ENCODE results near the gene OR3A2.
"Not testable (repeated sequence)": the region's sequence is repeated elsewhere in the genome, so short reads cannot be mapped to it uniquely, and the experiment has no call there.

The OR3A2 gene

GRCh38 chr17:3398310-3398709 is 12.2 kb upstream of the OR3A2 start, which contains the start of gene OR1E1:
OR1E1 (minus strand) TSS chr17:3398410; CDS start chr17:3398410, 0 bp downstream.
- no peaks in the 10 kb centered on the region for H3K9me3 ChIP-seq (ENCODE audit: control insufficient read depth, insufficient read depth, low read length)

GRCh38 chr17:3397801-3398200 is 11.7 kb upstream of the OR3A2 start:
- DNase-seq (ENCODE audit: low read depth, low spot score); H3K9me3 ChIP-seq (ENCODE audit: control insufficient read depth, insufficient read depth, low read length): not testable (repeated sequence)
- WGBS (ENCODE audit: insufficient coverage, insufficient read length): no CpG with 5 or more reads among the region's 7 CpGs

More at GRCh38 chr17:3398310-3398709, 12.2 kb upstream of the OR3A2 start, which contains the start of gene OR1E1:
- Histone ChIP-seq H3K36me3 (ENCODE audit: control insufficient read depth, insufficient read depth, low read length) (no peaks in the 10 kb centered on the region), H3K27ac (ENCODE audit: low read length) (no peak within 1 kb of the TSS), H3K27me3 (ENCODE audit: control insufficient read depth, insufficient read depth, low read length) (no peaks in the 10 kb centered on the region), H3K4me3 (ENCODE audit: low read length) (no peak within 1 kb of the TSS), H3K4me1 (ENCODE audit: control insufficient read depth, insufficient read depth, low read length) (no peaks in the 10 kb centered on the region)
- WGBS (ENCODE audit: insufficient coverage, insufficient read length): no CpG with 5 or more reads among the region's 1 CpG
- no peak for DNase-seq (ENCODE audit: low read depth, low spot score)

GRCh38 chr17:3389791-3390190 is 3.7 kb upstream of the OR3A2 start:
- Histone ChIP-seq H3K9me3 (ENCODE audit: control insufficient read depth, insufficient read depth, low read length) (no peaks in the 10 kb centered on the region), H3K4me1 (ENCODE audit: control insufficient read depth, insufficient read depth, low read length) (no peaks in the 10 kb centered on the region), H3K4me3 (ENCODE audit: low read length) (no peak overlapping the region), H3K27ac (ENCODE audit: low read length) (no peak overlapping the region), H3K27me3 (ENCODE audit: control insufficient read depth, insufficient read depth, low read length) (no peaks in the 10 kb centered on the region), H3K36me3 (ENCODE audit: control insufficient read depth, insufficient read depth, low read length) (no peaks in the 10 kb centered on the region; the same call in 1 of the 2 replicates)
- no CpG with 5 or more reads among the region's 4 CpGs for WGBS (ENCODE audit: insufficient coverage, insufficient read length)
- no peak for DNase-seq (ENCODE audit: low read depth, low spot score)

More at GRCh38 chr17:3397801-3398200, 11.7 kb upstream of the OR3A2 start:
- not testable (repeated sequence) for H3K27me3 ChIP-seq (ENCODE audit: control insufficient read depth, insufficient read depth, low read length); H3K36me3 ChIP-seq (ENCODE audit: control insufficient read depth, insufficient read depth, low read length); H3K4me3 ChIP-seq (ENCODE audit: low read length); H3K27ac ChIP-seq (ENCODE audit: low read length); H3K4me1 ChIP-seq (ENCODE audit: control insufficient read depth, insufficient read depth, low read length)

- no CpG with 5 or more reads among the region's 5 CpGs for WGBS (ENCODE audit: insufficient coverage, insufficient read length)
- Histone ChIP-seq H3K27me3 (ENCODE audit: control insufficient read depth, insufficient read depth, low read length) (no peaks in the 10 kb centered on the region), H3K36me3 (ENCODE audit: control insufficient read depth, insufficient read depth, low read length) (no peaks in the 10 kb centered on the region; the same call in 1 of the 2 replicates), H3K4me3 (ENCODE audit: low read length) (no peak overlapping the region), H3K4me1 (ENCODE audit: control insufficient read depth, insufficient read depth, low read length) (0 out of 2 replicates have a peak, but pooled peaks cover 1% of the 10 kb centered on the region), H3K9me3 (ENCODE audit: control insufficient read depth, insufficient read depth, low read length) (no peaks in the 10 kb centered on the region), H3K27ac (ENCODE audit: low read length) (no peak overlapping the region)
- DNase-seq (ENCODE audit: low read depth, low spot score): no peak
Measured at GRCh38 chr17:3381957-3382356, 4.2 kb downstream of the OR3A2 start.

GRCh38 chr17:3378321-3378720 is 7.8 kb downstream of the OR3A2 start:
- no peak overlapping the region for H3K27ac ChIP-seq (ENCODE audit: low read length)
- no CpG with 5 or more reads among the region's 8 CpGs for WGBS (ENCODE audit: insufficient coverage, insufficient read length)

GRCh38 chr17:3371167-3371566 is 14.9 kb downstream of the OR3A2 start:
- not testable (repeated sequence) for H3K9me3 ChIP-seq (ENCODE audit: control insufficient read depth, insufficient read depth, low read length); H3K36me3 ChIP-seq (ENCODE audit: control insufficient read depth, insufficient read depth, low read length); H3K27me3 ChIP-seq (ENCODE audit: control insufficient read depth, insufficient read depth, low read length); H3K4me3 ChIP-seq (ENCODE audit: low read length); H3K27ac ChIP-seq (ENCODE audit: low read length); H3K4me1 ChIP-seq (ENCODE audit: control insufficient read depth, insufficient read depth, low read length); DNase-seq (ENCODE audit: low read depth, low spot score)
- no CpG with 5 or more reads among the region's 31 CpGs for WGBS (ENCODE audit: insufficient coverage, insufficient read length)

More at GRCh38 chr17:3378321-3378720, 7.8 kb downstream of the OR3A2 start:
- no peaks in the 10 kb centered on the region for H3K9me3 ChIP-seq (ENCODE audit: control insufficient read depth, insufficient read depth, low read length)
- 0 out of 2 replicates have a peak, but pooled peaks cover 1% of the 10 kb centered on the region for H3K4me1 ChIP-seq (ENCODE audit: control insufficient read depth, insufficient read depth, low read length)
- DNase-seq (ENCODE audit: low read depth, low spot score): no peak
- H3K4me3 ChIP-seq (ENCODE audit: low read length): no peak overlapping the region
- H3K36me3 ChIP-seq (ENCODE audit: control insufficient read depth, insufficient read depth, low read length): no peaks in the 10 kb centered on the region
- H3K27me3 ChIP-seq (ENCODE audit: control insufficient read depth, insufficient read depth, low read length): no peaks in the 10 kb centered on the region

GRCh38 chr17:3342782-3343181 is 43.3 kb downstream of the OR3A2 start:
- H3K27ac ChIP-seq (ENCODE audit: low read length); H3K4me1 ChIP-seq (ENCODE audit: control insufficient read depth, insufficient read depth, low read length); DNase-seq (ENCODE audit: low read depth, low spot score); H3K27me3 ChIP-seq (ENCODE audit: control insufficient read depth, insufficient read depth, low read length); H3K4me3 ChIP-seq (ENCODE audit: low read length); H3K36me3 ChIP-seq (ENCODE audit: control insufficient read depth, insufficient read depth, low read length); H3K9me3 ChIP-seq (ENCODE audit: control insufficient read depth, insufficient read depth, low read length): not testable (repeated sequence)
- WGBS (ENCODE audit: insufficient coverage, insufficient read length): no CpG with 5 or more reads among the region's 12 CpGs

- no peaks in the 10 kb centered on the region for H3K4me1 ChIP-seq (ENCODE audit: control insufficient read depth, insufficient read depth, low read length)
- no peaks in the 10 kb centered on the region for H3K27me3 ChIP-seq (ENCODE audit: control insufficient read depth, insufficient read depth, low read length)
- no peak for DNase-seq (ENCODE audit: low read depth, low spot score)
- H3K9me3 ChIP-seq (ENCODE audit: control insufficient read depth, insufficient read depth, low read length): no peaks in the 10 kb centered on the region
- no peak overlapping the region for H3K4me3 ChIP-seq (ENCODE audit: low read length)
- no peak overlapping the region for H3K27ac ChIP-seq (ENCODE audit: low read length)
- no CpG with 5 or more reads among the region's 4 CpGs for WGBS (ENCODE audit: insufficient coverage, insufficient read length)
- H3K36me3 ChIP-seq (ENCODE audit: control insufficient read depth, insufficient read depth, low read length): no peaks in the 10 kb centered on the region
Measured at GRCh38 chr17:3335876-3336275, 50.2 kb downstream of the OR3A2 start.

- Histone ChIP-seq H3K9me3 (ENCODE audit: control insufficient read depth, insufficient read depth, low read length) (no peaks in the 10 kb centered on the region), H3K4me1 (ENCODE audit: control insufficient read depth, insufficient read depth, low read length) (no peaks in the 10 kb centered on the region), H3K27ac (ENCODE audit: low read length) (no peak overlapping the region), H3K36me3 (ENCODE audit: control insufficient read depth, insufficient read depth, low read length) (no peaks in the 10 kb centered on the region), H3K4me3 (ENCODE audit: low read length) (no peak overlapping the region), H3K27me3 (ENCODE audit: control insufficient read depth, insufficient read depth, low read length) (no peaks in the 10 kb centered on the region)
- DNase-seq (ENCODE audit: low read depth, low spot score): no peak
- no CpG with 5 or more reads among the region's 5 CpGs for WGBS (ENCODE audit: insufficient coverage, insufficient read length)
Measured at GRCh38 chr17:3318336-3318735, 67.8 kb downstream of the OR3A2 start.

GRCh38 chr17:3316836-3317235 is 69.3 kb downstream of the OR3A2 start:
- Histone ChIP-seq H3K27me3 (ENCODE audit: control insufficient read depth, insufficient read depth, low read length) (no peaks in the 10 kb centered on the region), H3K9me3 (ENCODE audit: control insufficient read depth, insufficient read depth, low read length) (no peaks in the 10 kb centered on the region), H3K36me3 (ENCODE audit: control insufficient read depth, insufficient read depth, low read length) (no peaks in the 10 kb centered on the region), H3K27ac (ENCODE audit: low read length) (no peak overlapping the region), H3K4me1 (ENCODE audit: control insufficient read depth, insufficient read depth, low read length) (no peaks in the 10 kb centered on the region), H3K4me3 (ENCODE audit: low read length) (no peak overlapping the region)
- no peak for DNase-seq (ENCODE audit: low read depth, low spot score)
- no CpG with 5 or more reads among the region's 3 CpGs for WGBS (ENCODE audit: insufficient coverage, insufficient read length)

GRCh38 chr17:3308603-3309002 is 77.5 kb downstream of the OR3A2 start:
- Histone ChIP-seq H3K27ac (ENCODE audit: low read length) (no peak overlapping the region), H3K9me3 (ENCODE audit: control insufficient read depth, insufficient read depth, low read length) (no peaks in the 10 kb centered on the region; the same call in 1 of the 2 replicates), H3K27me3 (ENCODE audit: control insufficient read depth, insufficient read depth, low read length) (no peaks in the 10 kb centered on the region), H3K4me3 (ENCODE audit: low read length) (no peak overlapping the region), H3K36me3 (ENCODE audit: control insufficient read depth, insufficient read depth, low read length) (no peaks in the 10 kb centered on the region), H3K4me1 (ENCODE audit: control insufficient read depth, insufficient read depth, low read length) (no peaks in the 10 kb centered on the region)
- WGBS (ENCODE audit: insufficient coverage, insufficient read length): no CpG with 5 or more reads among the region's 4 CpGs
- no peak for DNase-seq (ENCODE audit: low read depth, low spot score)
